Type B pancreatic cell (in vitro differentiated cells): ENCODE results near the gene THADA. TPM values are rescaled to one million over a fixed set of nuclear protein-coding genes. Genes with fewer than 3 reads are reported as not detected.

ENCODE experiments used
- DNase-seq: peaks from one replicate; pipeline ENCODE4 v3.0.0; 2021; ENCODE audit warnings: mixed read lengths; ENCODE audit not compliant: unreplicated experiment; ENCODE audit errors: extremely low spot score
- H3K27ac Mint-ChIP-seq: 2 replicates; pipeline ENCODE4 v1.8.0; 2021; ENCODE audit warnings: mild to moderate bottlenecking, mixed read lengths
- H3K27me3 Mint-ChIP-seq: 2 replicates; pipeline ENCODE4 v1.8.0; 2021; ENCODE audit warnings: mixed read lengths
- H3K36me3 Mint-ChIP-seq: 2 replicates; pipeline ENCODE4 v1.8.0; 2021; ENCODE audit warnings: mixed read lengths
- H3K4me1 Mint-ChIP-seq: one replicate; pipeline ENCODE4 v1.8.0; 2021; ENCODE audit warnings: mixed read lengths; ENCODE audit not compliant: unreplicated experiment
- H3K4me3 Mint-ChIP-seq: 2 replicates; pipeline ENCODE4 v1.8.0; 2021; ENCODE audit warnings: mild to moderate bottlenecking, mixed read lengths
- H3K9me3 Mint-ChIP-seq: 2 replicates; pipeline ENCODE4 v1.8.0; 2021; ENCODE audit warnings: mixed read lengths
- total RNA-seq: library from RNA; stranded (reverse); gene quantifications from 2 replicates; pipeline ENCODE4 v1.2.1, GENCODE V29; 2021; ENCODE audit warnings: low replicate concordance
- TF ChIP-seq, protein P1 (sequence below): fragments of 200-600 bp; sonication (generic); conservative IDR thresholded peaks from 2 replicates; pipeline ENCODE4 v1.5.0; 2021; ENCODE audit warnings: antibody characterized with exemption, mild to moderate bottlenecking

The THADA gene
- total RNA-seq, 1 donor from 2014 or later = 35.6 TPM

DNA sequence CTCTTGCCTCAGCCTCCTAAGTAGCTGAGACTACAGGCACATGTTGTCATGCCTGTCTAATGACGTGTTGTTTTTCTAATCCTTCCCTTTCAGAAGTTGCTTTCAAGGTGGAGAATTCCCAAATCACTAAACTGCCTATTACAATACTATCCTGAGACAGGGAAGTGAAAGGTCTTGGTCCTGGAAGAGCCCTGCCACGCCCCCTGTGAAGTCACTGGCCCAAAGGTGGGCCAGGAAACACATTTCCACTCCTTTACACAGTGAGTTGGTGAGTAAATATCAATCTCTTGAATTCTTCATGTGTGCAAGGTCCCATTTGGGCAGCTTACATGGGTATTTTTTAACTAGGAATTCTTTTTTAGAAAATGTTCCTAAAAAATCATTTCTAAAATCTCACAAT, 150.1 kb downstream of the THADA start:
- Mint-ChIP-seq H3K27ac (peak overlapping the region; percentile 32), H3K9me3 (peaks cover 24% of the 10 kb centered on the region)

DNA sequence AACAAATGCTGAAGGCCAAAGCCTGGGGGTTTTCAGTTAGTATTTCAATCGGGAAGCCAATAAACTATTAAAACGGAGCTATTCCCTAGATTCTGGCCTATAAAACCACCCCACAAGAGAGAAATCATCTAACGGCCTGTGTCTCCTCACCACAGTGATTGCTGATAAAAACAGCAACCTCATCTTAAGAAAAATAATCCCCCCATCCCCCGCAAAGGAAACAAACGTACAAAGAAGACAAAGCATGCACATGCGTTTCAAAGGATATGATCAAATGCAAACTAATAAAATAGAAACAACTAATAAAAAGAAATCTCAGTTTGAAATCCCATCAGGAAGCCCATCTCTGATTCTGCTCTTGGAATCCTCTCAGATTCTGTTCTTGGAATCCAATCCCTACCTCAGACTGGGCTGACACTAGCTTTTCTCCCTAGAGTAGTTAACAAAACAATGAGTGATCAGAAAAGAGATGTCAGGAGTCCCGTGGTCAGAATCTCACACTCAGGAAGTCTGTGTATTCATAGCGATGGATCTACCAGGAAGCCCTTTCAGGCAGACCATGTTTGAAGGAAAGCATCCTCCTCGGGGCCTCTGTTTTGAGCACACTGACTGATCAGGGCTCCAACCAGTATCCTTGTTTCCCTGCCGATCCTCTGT, 150.7 kb downstream of the THADA start:
- H3K9me3 Mint-ChIP-seq = peaks cover 18% of the 10 kb centered on the region
- peak overlapping the region; percentile 37 for H3K27ac Mint-ChIP-seq
- H3K4me1 Mint-ChIP-seq = peaks cover 36% of the 10 kb centered on the region
- TF ChIP-seq, protein P1, sequence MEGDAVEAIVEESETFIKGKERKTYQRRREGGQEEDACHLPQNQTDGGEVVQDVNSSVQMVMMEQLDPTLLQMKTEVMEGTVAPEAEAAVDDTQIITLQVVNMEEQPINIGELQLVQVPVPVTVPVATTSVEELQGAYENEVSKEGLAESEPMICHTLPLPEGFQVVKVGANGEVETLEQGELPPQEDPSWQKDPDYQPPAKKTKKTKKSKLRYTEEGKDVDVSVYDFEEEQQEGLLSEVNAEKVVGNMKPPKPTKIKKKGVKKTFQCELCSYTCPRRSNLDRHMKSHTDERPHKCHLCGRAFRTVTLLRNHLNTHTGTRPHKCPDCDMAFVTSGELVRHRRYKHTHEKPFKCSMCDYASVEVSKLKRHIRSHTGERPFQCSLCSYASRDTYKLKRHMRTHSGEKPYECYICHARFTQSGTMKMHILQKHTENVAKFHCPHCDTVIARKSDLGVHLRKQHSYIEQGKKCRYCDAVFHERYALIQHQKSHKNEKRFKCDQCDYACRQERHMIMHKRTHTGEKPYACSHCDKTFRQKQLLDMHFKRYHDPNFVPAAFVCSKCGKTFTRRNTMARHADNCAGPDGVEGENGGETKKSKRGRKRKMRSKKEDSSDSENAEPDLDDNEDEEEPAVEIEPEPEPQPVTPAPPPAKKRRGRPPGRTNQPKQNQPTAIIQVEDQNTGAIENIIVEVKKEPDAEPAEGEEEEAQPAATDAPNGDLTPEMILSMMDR = no peak
- no peaks in the 10 kb centered on the region for H3K27me3 Mint-ChIP-seq
- H3K4me3 Mint-ChIP-seq = no peak overlapping the region
- no peak for DNase-seq
- H3K36me3 Mint-ChIP-seq = peaks cover 41% of the 10 kb centered on the region

More for the DNA sequence above, 150.1 kb downstream of the THADA start:
- TF ChIP-seq, protein P1 = no peak
- H3K27me3 Mint-ChIP-seq = no peaks in the 10 kb centered on the region
- no peak overlapping the region for H3K4me3 Mint-ChIP-seq
- peaks cover 46% of the 10 kb centered on the region for H3K36me3 Mint-ChIP-seq
- no peak for DNase-seq
- H3K4me1 Mint-ChIP-seq = peaks cover 31% of the 10 kb centered on the region

DNA sequence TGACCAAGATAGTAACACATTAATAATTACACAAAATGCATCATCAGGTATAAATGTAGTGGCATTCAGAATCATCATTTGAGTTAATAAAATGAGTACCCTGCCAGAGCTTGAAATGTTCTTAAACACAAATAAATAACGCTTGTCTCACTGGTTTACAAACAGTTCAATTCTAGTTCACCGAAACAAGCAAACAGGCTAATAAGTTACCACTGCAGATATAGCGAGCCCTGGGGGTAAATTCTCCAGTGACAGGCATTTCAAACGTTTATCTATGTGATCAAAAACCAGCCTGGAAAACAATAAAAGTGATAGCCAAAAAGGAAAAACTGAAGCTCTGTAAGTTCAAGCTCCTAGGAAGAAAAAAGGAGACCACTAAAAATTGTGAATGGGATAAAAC, 152.6 kb downstream of the THADA start:
- Mint-ChIP-seq H3K4me3 (peak overlapping the region; percentile 40), H3K27me3 (no peaks in the 10 kb centered on the region), H3K36me3 (peaks cover 33% of the 10 kb centered on the region), H3K4me1 (peaks cover 45% of the 10 kb centered on the region), H3K9me3 (peaks cover 11% of the 10 kb centered on the region), H3K27ac (peak overlapping the region; percentile 95)
- DNase-seq = no peak
- TF ChIP-seq, protein P1 = no peak

DNA sequence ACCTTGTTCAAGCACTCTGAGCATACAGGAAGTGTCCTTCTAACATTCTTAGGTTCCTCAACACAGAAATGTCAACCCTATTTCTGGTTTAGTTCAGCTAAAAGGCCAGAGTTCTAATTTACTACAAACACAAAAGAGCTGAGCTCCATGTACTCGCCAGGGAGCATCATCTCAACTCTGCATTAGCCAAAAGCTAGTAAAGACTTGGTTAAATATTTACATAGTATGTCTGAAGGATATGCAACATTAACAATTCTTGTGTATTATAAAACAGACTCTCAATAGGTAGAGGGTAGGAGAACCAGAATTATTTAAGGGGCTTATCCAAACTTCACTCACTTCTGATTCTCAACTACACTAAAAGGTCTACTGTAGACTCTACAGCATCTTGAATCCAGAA, 154.6 kb downstream of the THADA start:
- TF ChIP-seq, protein P1 = no peak
- peaks cover 5% of the 10 kb centered on the region for H3K9me3 Mint-ChIP-seq
- H3K27ac Mint-ChIP-seq = no peak overlapping the region
- H3K4me3 Mint-ChIP-seq = no peak overlapping the region
- H3K36me3 Mint-ChIP-seq = peaks cover 33% of the 10 kb centered on the region
- H3K4me1 Mint-ChIP-seq = peaks cover 57% of the 10 kb centered on the region
- H3K27me3 Mint-ChIP-seq = no peaks in the 10 kb centered on the region
- DNase-seq = no peak

DNA sequence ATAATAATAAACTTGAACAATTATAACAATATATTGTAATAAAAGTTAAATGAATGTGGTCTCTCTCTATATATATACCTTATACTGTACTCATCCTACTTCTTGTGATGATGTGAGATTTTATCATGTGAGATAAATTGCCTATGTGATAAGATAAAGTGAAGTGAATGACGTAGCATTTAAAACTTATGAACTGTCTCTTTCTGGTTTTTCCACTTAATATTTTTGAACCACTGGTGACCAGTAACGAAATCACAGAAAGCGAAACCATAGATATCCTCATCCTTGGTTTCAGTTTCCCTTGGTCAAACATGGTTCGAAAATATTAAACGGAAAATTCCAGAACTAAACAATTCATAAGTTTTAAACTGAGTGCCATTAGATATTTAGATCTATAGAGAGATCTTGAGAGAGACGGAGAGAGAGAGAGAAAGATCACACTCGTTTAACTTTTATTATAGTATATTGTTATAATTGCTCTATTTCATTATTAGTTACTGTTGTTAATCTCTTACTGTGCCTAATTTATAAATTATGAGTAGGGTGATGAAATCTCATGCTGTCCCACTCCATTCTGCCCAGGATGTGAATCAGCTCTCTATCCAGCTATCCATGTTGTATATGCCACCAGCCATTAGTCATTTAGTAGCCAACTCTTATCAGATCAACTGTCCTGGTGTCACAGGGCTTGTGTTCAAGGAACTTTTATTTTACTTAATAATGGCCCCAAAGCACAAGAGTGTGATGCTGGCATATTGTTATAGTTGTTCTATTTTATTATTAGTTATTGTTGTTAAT, 156.8 kb downstream of the THADA start:
- Mint-ChIP-seq H3K27ac (peak overlapping the region; percentile 91), H3K4me1 (peaks cover 48% of the 10 kb centered on the region), H3K4me3 (peak overlapping the region; percentile 78), H3K36me3 (peaks cover 29% of the 10 kb centered on the region), H3K27me3 (no peaks in the 10 kb centered on the region), H3K9me3 (peaks cover 5% of the 10 kb centered on the region)
- DNase-seq = no peak
- TF ChIP-seq, protein P1 = no peak
